Hepatocyte (in vitro differentiated cells): Measurements from ENCODE around the gene ENOX1.

Source experiments
- EZH2 ChIP-seq: fragments of 200-600 bp; sonication (generic); IDR thresholded peaks from 2 replicates; pipeline ENCODE4 v1.6.1; 2016; ENCODE audit warnings: antibody characterized with exemption, mild to moderate bottlenecking, borderline replicate concordance
- EZH2phosphoT487 ChIP-seq: fragments of 200-600 bp; sonication (generic); IDR thresholded peaks from one replicate; pipeline ENCODE4 v1.6.1; 2018; ENCODE audit warnings: antibody characterized with exemption, mild to moderate bottlenecking, low read depth, moderate library complexity; ENCODE audit not compliant: unreplicated experiment, severe bottlenecking
- TF ChIP-seq, protein P1 (sequence below): fragments of 200-600 bp; sonication (generic); IDR thresholded peaks from 2 replicates; pipeline ENCODE4 v1.5.1; 2016; ENCODE audit warnings: antibody characterized with exemption, mild to moderate bottlenecking; ENCODE audit not compliant: poor library complexity

DNA sequence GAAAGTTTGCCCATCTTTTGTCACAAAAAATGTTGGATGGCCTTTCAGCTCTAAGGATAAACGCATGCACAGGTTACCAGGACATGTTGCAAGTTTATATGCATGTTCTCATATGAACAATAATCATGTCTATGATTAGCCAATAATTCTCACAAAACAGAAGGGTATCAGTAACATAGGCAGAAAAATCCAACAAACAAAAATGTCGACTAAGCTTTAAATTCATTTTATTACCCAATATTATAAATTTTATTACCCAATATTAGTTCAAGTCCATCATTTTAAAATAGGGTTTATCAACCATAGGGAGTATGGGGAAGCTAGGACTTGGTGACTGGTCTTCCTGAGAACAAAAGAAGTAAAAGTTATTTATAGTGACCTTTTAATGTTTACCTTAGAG lies 93.1 kb downstream of the ENOX1 start:
- TF ChIP-seq, protein P1, sequence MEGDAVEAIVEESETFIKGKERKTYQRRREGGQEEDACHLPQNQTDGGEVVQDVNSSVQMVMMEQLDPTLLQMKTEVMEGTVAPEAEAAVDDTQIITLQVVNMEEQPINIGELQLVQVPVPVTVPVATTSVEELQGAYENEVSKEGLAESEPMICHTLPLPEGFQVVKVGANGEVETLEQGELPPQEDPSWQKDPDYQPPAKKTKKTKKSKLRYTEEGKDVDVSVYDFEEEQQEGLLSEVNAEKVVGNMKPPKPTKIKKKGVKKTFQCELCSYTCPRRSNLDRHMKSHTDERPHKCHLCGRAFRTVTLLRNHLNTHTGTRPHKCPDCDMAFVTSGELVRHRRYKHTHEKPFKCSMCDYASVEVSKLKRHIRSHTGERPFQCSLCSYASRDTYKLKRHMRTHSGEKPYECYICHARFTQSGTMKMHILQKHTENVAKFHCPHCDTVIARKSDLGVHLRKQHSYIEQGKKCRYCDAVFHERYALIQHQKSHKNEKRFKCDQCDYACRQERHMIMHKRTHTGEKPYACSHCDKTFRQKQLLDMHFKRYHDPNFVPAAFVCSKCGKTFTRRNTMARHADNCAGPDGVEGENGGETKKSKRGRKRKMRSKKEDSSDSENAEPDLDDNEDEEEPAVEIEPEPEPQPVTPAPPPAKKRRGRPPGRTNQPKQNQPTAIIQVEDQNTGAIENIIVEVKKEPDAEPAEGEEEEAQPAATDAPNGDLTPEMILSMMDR: no peak
- no peak for TF ChIP-seq EZH2phosphoT487
- no peak for TF ChIP-seq EZH2
